WTC11 (cell line): ENCODE measurements around the gene UGT1A4.

ENCODE experiments used
- ATF3 ChIP-seq: sonication (generic); formaldehyde crosslinking; conservative IDR thresholded peaks from 2 replicates; pipeline ENCODE4 v1.8.1; 2022; ENCODE audit warnings: mild to moderate bottlenecking, missing genetic modification reagents
- CTCF ChIP-seq: fragments of 200-600 bp; IDR thresholded peaks from 2 replicates; pipeline ENCODE4 v1.8.0; 2022; ENCODE audit warnings: antibody characterized with exemption
- NR3C1 ChIP-seq: sonication (generic); formaldehyde crosslinking; conservative IDR thresholded peaks from 2 replicates; pipeline ENCODE4 v1.8.1; 2023; ENCODE audit warnings: low read depth, mild to moderate bottlenecking, missing genetic modification reagents
- SP1 ChIP-seq: sonication (generic); formaldehyde crosslinking; conservative IDR thresholded peaks from 2 replicates; pipeline ENCODE4 v1.8.1; 2022; ENCODE audit warnings: missing genetic modification reagents

- TF ChIP-seq NR3C1 (CRISPR knock-in tag) (no peak), SP1 (CRISPR knock-in tag) (no peak), CTCF (no peak), ATF3 (CRISPR knock-in tag) (no peak)
These were observed 29.5 kb upstream of the UGT1A4 start for GRCh38 chr2:233689031-233689430.
